ENCODE measurements around the gene PCID2. TPM values are rescaled to one million over a fixed set of nuclear protein-coding genes. Genes with fewer than 3 reads are reported as not detected.

Gene PCID2
- total RNA-seq, 1 donor from 2014 or later, result 67.1 TPM

DNA sequence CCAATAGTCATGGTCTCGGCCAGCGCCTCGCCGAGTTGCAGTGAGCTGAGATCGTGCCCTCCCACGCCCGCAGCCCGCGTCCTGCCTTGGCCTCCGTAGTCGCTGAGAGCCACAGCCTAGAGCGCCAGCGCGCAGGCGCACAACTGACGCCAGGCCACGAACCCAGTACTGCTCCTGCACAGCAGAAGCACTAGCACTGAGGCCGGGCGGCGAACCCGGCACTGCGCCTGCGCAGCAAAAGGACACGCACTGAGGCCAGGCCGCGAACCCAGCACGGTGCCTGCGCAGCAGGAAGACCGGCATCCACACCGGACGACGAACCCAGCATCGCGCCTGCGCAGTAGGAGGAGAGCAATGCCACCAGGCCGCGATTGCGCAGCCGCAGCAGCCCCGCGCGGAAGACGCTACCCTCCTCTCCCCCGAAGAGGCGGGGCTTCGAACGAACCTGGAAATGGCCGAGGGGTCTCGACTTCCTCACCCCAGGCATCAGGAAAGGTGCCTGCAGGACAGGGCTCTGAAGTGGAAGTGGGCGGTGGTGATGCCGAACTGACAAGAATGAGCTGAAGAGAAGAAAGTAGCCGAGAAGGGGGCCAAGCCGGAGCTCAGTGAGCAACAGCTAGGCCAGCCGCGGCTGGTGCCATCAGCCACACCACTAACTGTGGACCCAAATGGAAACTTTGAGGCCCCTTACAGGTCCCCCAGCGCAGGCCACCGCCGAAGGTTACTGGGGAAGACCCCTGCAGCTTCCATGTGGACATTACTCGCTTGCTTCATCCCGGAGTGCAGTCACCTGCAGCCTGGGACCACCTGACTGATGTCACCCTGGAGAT, 78.3 kb downstream of the PCID2 start:
- no peaks in the 10 kb centered on the region for H3K9me3 Mint-ChIP-seq
- H3K4me1 Mint-ChIP-seq (ENCODE audit: low read depth), result no peaks in the 10 kb centered on the region
- no peak overlapping the region for H3K27ac Mint-ChIP-seq
- peaks cover 33% of the 10 kb centered on the region for H3K27me3 Mint-ChIP-seq (ENCODE audit: low read depth)
- DNase-seq (ENCODE audit: low spot score), result no peak
- H3K4me3 Mint-ChIP-seq (ENCODE audit: low read depth), result no peak overlapping the region
- H3K36me3 Mint-ChIP-seq (ENCODE audit: low read depth), result no peaks in the 10 kb centered on the region
- intact Hi-C loops (cut with micrococcal nuclease), result no loop called here

DNA sequence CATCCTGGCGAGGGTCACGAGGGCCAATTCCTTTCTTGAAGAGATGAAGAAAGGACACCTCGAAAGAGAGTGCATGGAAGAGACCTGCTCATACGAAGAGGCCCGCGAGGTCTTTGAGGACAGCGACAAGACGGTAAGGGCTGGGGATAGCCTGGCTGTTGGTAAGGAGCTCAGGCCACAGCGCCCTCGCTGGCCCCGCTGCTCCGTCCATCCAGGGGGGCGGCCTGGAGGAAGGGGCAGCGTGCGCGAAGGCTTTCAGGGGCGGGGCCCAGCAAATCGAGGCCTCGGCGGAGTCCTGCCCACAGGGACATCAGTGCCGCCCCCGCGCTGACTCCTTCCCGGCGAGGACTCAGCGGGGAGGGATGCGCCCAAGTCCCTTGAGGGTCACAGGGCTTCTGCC, 79.0 kb downstream of the PCID2 start:
- H3K4me3 Mint-ChIP-seq (ENCODE audit: low read depth), result no peak overlapping the region
- intact Hi-C loops (cut with micrococcal nuclease), result no loop called here
- no peaks in the 10 kb centered on the region for H3K4me1 Mint-ChIP-seq (ENCODE audit: low read depth)
- no peaks in the 10 kb centered on the region for H3K36me3 Mint-ChIP-seq (ENCODE audit: low read depth)
- H3K27ac Mint-ChIP-seq, result no peak overlapping the region
- H3K9me3 Mint-ChIP-seq, result no peaks in the 10 kb centered on the region
- peaks cover 33% of the 10 kb centered on the region for H3K27me3 Mint-ChIP-seq (ENCODE audit: low read depth)
- no peak for DNase-seq (ENCODE audit: low spot score)

Other genes with a start within 250 kb of the PCID2 start
- 0.23 TPM in 1 of 2 replicates, not detected in the other for gene MCF2L, start 239.5 kb downstream of the PCID2 start, total RNA-seq
- not detected in 2 replicates for gene F7, start 102.9 kb downstream of the PCID2 start, total RNA-seq
- gene F10, start 85.9 kb downstream of the PCID2 start, total RNA-seq, result not detected in 2 replicates
- gene PROZ, start 50.0 kb downstream of the PCID2 start, total RNA-seq, result not detected in 2 replicates
- gene CUL4A, start 944 bp upstream of the PCID2 start, total RNA-seq, result 83.3 and 83.8 TPM in 2 replicates
- 57.7 and 58.4 TPM in 2 replicates for gene LAMP1, start 88.6 kb upstream of the PCID2 start, total RNA-seq
- gene GRTP1, start 155.5 kb upstream of the PCID2 start, total RNA-seq, result not detected in 2 replicates
- 0.64 TPM in 2 replicates for gene ADPRHL1, start 244.8 kb upstream of the PCID2 start, total RNA-seq

All from activated T-helper 2 cell treated with anti-CD3 and anti-CD28 coated beads, Interferon-gamma antibody, Interleukin-2, Interleukin-4, amounts not matched to agents 10 μg/mL and 5 μg/mL and 100 μg/mL, durations not matched to agents 14 hours and 24 hours and 36 hours (primary cell).